H54 (cell line): Measurements from ENCODE around the gene CAPRIN1.
A peak's percentile ranks its signal among the peaks of the same experiment; 100 is the strongest.

Source experiments
- DNase-seq: peaks from one replicate; pipeline ENCODE4 v3.0.0; 2011; ENCODE audit warnings: low spot score, mixed read lengths; ENCODE audit not compliant: insufficient read length
- FAIRE-seq: peaks from 3 replicates; lab custom pipeline; 2011; peaks lifted over from hg19 to GRCh38; lab: Jason Lieb, UNC
- POLR2A ChIP-seq: IDR thresholded peaks from 2 replicates; pipeline ENCODE4 v1.6.1; 2011; ENCODE audit warnings: low read depth, mild to moderate bottlenecking, low read length

The CAPRIN1 gene

DNA sequence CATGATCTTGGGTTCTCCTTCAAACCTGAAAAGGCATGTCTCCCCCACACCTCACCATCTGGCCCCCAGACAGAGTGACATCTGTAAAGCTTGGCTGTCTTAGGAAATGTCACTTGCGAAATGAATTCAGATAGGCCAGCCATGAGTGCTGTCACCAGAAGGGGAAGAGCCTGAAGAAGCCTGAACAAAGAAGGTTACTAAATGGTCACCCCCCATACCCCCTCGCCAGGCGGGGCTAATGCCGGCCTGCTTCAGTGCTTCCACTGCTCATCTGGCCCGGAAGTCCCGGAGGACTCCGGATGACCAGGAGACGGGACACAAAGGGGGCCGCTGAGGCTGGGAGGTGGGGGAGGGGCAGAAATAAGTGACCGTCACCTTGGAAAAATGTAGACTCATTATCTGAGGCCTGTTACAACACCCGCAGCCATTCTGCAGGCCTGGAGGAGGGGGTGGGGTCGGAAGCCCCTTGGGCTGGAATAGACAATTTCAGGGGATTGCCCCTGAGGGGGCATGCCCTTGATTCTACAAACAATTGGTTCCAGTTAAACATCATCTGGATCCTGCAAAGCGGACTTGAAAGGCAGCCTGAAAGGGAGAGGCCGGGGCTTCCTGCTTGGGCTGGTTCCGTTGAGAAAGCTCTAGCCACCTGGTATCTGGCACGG is 97.1 kb downstream of the CAPRIN1 start:
- no peak for TF ChIP-seq POLR2A
- no peak for FAIRE-seq
- DNase-seq = no peak

DNA sequence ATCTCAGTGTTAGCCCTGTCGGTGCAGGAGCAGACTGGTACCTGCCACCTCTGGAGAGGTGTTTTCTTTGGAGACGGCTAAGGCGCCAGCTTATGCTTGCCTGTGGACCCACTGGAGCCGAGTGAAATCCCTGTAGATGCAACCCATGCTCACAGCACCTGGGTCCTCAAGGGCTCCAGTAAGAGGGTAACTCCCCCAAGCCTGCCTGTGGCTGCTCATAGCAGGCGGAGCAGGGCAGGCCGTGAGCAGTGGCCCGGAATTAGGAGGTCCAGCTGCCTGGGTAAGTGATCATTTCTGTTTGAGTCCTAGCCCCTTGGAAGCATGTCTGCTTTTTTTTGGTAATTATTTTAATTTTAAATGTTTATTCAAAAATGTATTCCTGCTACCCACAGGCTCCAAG is 97.7 kb downstream of the CAPRIN1 start:
- no peak for DNase-seq
- no peak for TF ChIP-seq POLR2A
- no peak for FAIRE-seq

DNA sequence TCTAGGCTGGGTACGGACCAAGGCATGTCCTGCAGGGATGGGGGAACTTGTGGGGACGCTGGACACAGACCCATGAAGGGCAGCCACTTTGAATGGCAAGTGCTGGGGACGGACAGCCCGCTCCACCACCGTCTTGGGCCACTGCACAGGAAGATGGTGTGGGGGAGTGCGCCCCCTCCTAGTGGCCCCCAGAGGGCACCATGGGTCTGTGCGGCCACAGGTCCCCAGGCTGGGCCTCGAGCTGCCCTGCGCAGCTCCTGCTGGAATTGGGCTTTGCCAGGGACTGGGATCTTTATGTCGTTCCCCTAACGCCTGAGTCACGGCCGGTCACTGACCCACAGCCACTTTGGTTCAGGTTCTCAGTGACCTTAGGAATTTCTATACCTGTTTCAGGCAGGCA is 98.3 kb downstream of the CAPRIN1 start:
- DNase-seq (peak; percentile 36), FAIRE-seq (no peak)

GRCh38 chr11:34150494-34151151 is 99.1 kb downstream of the CAPRIN1 start:
- FAIRE-seq (no peak), DNase-seq (no peak)
- no peak for TF ChIP-seq POLR2A

More for the DNA sequence above, 98.3 kb downstream of the CAPRIN1 start:
- no peak for TF ChIP-seq POLR2A
